Measurements from ENCODE around the gene ZCCHC17. TPM values are rescaled to one million over a fixed set of nuclear protein-coding genes. Genes with fewer than 3 reads are reported as not detected.

Gene ZCCHC17
- total RNA-seq, 1 donor from 2014 or later: 27.5 TPM

- Mint-ChIP-seq H3K4me3 (ENCODE audit: unreplicated experiment) (peak overlapping the region; percentile 84), H3K27ac (ENCODE audit: unreplicated experiment) (no peak overlapping the region), H3K4me1 (ENCODE audit: unreplicated experiment) (peaks cover 24% of the 10 kb centered on the region), H3K27me3 (ENCODE audit: unreplicated experiment) (peaks cover 16% of the 10 kb centered on the region), H3K9me3 (ENCODE audit: unreplicated experiment) (no peaks in the 10 kb centered on the region), H3K36me3 (ENCODE audit: low read depth, unreplicated experiment) (peaks cover 1% of the 10 kb centered on the region)
- no peak for TF ChIP-seq CTCF (IDR thresholded peaks at IDR 0.05; ENCODE audit: unreplicated experiment)
- no peak for DNase-seq (ENCODE audit: low spot score)
Observed at GRCh38 chr1:31412205-31412604, 115.4 kb downstream of the ZCCHC17 start.

- TF ChIP-seq CTCF (IDR thresholded peaks at IDR 0.05; ENCODE audit: unreplicated experiment): no peak
- Mint-ChIP-seq H3K27ac (ENCODE audit: unreplicated experiment) (peak within 1 kb of the TSS; percentile 79), H3K27me3 (ENCODE audit: unreplicated experiment) (peaks cover 16% of the 10 kb centered on the region), H3K4me3 (ENCODE audit: unreplicated experiment) (peak within 1 kb of the TSS; percentile 99), H3K36me3 (ENCODE audit: low read depth, unreplicated experiment) (peaks cover 6% of the 10 kb centered on the region), H3K4me1 (ENCODE audit: unreplicated experiment) (peaks cover 24% of the 10 kb centered on the region), H3K9me3 (ENCODE audit: unreplicated experiment) (no peaks in the 10 kb centered on the region)
- DNase-seq (ENCODE audit: low spot score): peak; percentile 23
Observed at GRCh38 chr1:31412732-31413404, 116.0 kb downstream of the ZCCHC17 start, which contains the start of gene SERINC2. TSS of gene SERINC2 (plus strand) at chr1:31413213. CDS start at chr1:31413266, 53 bp downstream.

- Mint-ChIP-seq H3K27me3 (ENCODE audit: unreplicated experiment) (peaks cover 14% of the 10 kb centered on the region), H3K4me1 (ENCODE audit: unreplicated experiment) (peaks cover 24% of the 10 kb centered on the region), H3K9me3 (ENCODE audit: unreplicated experiment) (no peaks in the 10 kb centered on the region), H3K36me3 (ENCODE audit: low read depth, unreplicated experiment) (peaks cover 6% of the 10 kb centered on the region), H3K4me3 (ENCODE audit: unreplicated experiment) (peak overlapping the region; percentile 99), H3K27ac (ENCODE audit: unreplicated experiment) (peak overlapping the region; percentile 79)
- no peak for TF ChIP-seq CTCF (IDR thresholded peaks at IDR 0.05; ENCODE audit: unreplicated experiment)
- peak; percentile 45 for DNase-seq (ENCODE audit: low spot score)
Observed at GRCh38 chr1:31413405-31414001, 116.7 kb downstream of the ZCCHC17 start.

Other genes with a start within 250 kb of the ZCCHC17 start
- gene PUM1, start 231.3 kb upstream of the ZCCHC17 start, total RNA-seq (ENCODE audit: unreplicated experiment): 135 TPM
- 3.7 TPM for gene NKAIN1, start 57.1 kb upstream of the ZCCHC17 start, total RNA-seq (ENCODE audit: unreplicated experiment)
- 55.7 TPM for gene SNRNP40, start 244 bp upstream of the ZCCHC17 start, total RNA-seq (ENCODE audit: unreplicated experiment)
- gene FABP3, start 76.0 kb downstream of the ZCCHC17 start, total RNA-seq (ENCODE audit: unreplicated experiment): 1.1 TPM
- gene SERINC2, start 116.2 kb downstream of the ZCCHC17 start, total RNA-seq (ENCODE audit: unreplicated experiment): 23.6 TPM

All from endothelial cell (in vitro differentiated cells).